HuH-7.5 (cell line): ENCODE data around the gene LITAF.
A peak's percentile ranks its signal among the peaks of the same experiment; 100 is the strongest.
"Not testable (repeated sequence)": the region's sequence is repeated elsewhere in the genome, so short reads cannot be mapped to it uniquely, and the experiment has no call there.

Experiments used
- DNase-seq: peaks from one replicate; pipeline ENCODE4 v3.0.0; 2011; ENCODE audit warnings: low spot score

Gene LITAF

GRCh38 chr16:11620243-11621003, 33.7 kb upstream of the LITAF start:
- DNase-seq: no peak

GRCh38 chr16:11619327-11619851, 32.7 kb upstream of the LITAF start:
- no peak for DNase-seq

- no peak for DNase-seq
Measured at GRCh38 chr16:11618107-11618717, 31.5 kb upstream of the LITAF start.

- no peak for DNase-seq
Measured at GRCh38 chr16:11615748-11616447, 29.2 kb upstream of the LITAF start.

- DNase-seq: no peak
Measured at GRCh38 chr16:11614587-11615175, 28.0 kb upstream of the LITAF start.

GRCh38 chr16:11613381-11614303, 26.9 kb upstream of the LITAF start:
- DNase-seq: no peak

- no peak for DNase-seq
Measured at GRCh38 chr16:11612665-11613025, 25.9 kb upstream of the LITAF start.

GRCh38 chr16:11611871-11612664, 25.3 kb upstream of the LITAF start:
- peak; percentile 50 for DNase-seq

GRCh38 chr16:11610580-11610979, 23.9 kb upstream of the LITAF start:
- no peak for DNase-seq

GRCh38 chr16:11610121-11610505, 23.4 kb upstream of the LITAF start:
- DNase-seq: no peak

- DNase-seq: no peak
Measured at GRCh38 chr16:11609474-11610120, 22.9 kb upstream of the LITAF start.

- DNase-seq: no peak
Measured at GRCh38 chr16:11605891-11606290, 19.2 kb upstream of the LITAF start.

- DNase-seq: no peak
Measured at GRCh38 chr16:11605564-11605886, 18.8 kb upstream of the LITAF start.

GRCh38 chr16:11604783-11605563, 18.3 kb upstream of the LITAF start:
- no peak for DNase-seq

GRCh38 chr16:11604296-11604695, 17.6 kb upstream of the LITAF start:
- DNase-seq: not testable (repeated sequence)

GRCh38 chr16:11603331-11603750, 16.6 kb upstream of the LITAF start:
- no peak for DNase-seq

- DNase-seq: no peak
Measured at GRCh38 chr16:11602321-11602720, 15.6 kb upstream of the LITAF start.

- DNase-seq: no peak
Measured at GRCh38 chr16:11601911-11602310, 15.2 kb upstream of the LITAF start.

GRCh38 chr16:11601425-11601824, 14.7 kb upstream of the LITAF start:
- DNase-seq: no peak

GRCh38 chr16:11599579-11599978, 12.9 kb upstream of the LITAF start:
- DNase-seq: no peak
